CD4-positive, alpha-beta T cell treated with Interleukin-4 for 1 hour (primary cell): Measurements from ENCODE around the gene RBM20.
"Not testable (repeated sequence)": the region's sequence is repeated elsewhere in the genome, so short reads cannot be mapped to it uniquely, and the experiment has no call there.

Experiments
- DNase-seq, 2 donors: peaks; one replicate each; pipeline ENCODE4 v3.0.0-alpha.2; 2020 to 2022

RBM20 gene

DNA sequence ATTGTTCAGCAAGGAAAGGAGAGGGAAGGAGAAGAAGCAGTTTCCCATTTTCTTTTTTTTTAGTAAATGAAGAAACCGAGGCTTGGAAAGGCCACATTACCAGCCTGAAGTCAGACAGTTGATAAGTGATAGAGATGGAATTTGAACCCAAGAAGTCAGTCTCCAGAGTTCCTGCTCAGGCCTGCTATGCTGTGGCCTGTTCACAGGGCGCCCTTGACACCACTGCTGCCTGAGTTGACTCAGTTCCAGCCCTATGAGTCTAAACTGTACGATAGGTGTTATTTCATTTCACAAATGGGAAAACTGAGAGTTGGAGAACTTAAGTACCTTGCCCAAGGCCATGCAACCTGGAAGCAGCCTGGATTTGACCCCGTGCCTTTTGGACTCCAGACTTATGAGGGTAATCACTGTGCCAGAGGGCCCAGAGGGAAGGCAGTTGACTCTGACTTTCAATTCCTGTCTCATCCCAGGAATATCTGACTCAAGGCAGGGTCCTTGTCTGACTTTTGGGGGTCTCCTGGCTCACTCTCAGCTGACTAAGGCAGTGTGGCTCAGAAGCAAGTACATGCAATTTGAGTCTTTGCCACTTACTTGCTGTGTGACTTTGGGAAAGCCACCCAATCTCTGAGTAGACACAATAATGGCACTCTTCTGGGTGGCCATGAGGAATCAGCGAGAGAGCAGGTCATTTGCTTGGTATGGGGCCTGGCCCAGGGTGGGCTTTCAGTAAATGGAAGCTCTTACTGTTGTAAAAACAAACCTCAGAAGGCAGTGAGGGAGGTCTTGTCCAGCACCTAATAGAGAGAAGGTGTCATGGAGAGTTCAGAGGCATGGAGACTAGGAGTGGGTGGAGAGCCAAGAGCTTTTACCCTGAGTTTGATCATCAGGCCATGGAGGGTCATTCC, 17.9 kb upstream of the RBM20 start:
- DNase-seq, result no peak

DNA sequence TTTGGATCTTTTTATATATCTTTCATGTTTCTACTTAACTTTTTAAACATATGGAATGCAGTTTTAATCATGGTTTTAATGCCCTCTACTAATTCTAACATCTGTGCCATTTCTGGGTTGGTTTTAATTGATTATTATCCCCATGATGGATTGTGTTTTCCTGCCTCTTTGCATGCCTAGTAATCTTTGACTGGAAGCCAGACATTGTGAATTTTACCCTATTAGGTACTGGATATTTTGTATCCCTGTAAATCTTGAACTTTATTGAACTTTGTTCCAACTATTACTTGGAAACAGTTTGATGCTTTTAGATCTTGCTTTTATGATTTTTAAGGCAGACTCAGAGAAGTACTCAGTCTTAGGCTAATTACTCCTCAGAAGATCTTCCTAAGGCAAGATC, 16.0 kb upstream of the RBM20 start:
- DNase-seq, result no peak

DNA sequence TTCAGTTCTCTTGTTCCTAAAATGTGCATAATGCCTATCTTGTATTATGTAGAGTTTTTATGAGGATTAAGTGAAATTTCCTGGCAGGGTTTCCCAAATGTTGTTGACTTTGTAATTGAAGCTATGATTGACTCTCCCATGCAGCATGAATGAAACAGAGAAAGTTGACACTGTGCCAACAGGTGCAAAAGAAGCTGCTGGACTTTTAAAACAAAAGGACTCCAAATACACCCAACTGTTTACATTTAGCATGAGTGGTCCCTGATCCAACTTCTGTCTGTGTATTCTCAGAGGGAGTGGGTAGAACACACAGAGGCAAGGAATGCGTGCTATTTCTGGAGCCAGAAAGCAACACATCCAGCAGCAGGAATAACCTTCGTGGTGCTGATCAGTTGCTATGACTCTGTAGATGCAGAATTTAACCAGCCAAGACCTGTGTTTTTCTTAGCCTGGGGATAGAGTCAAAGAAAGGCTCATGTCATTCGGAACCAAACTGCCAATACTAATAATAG, 14.4 kb upstream of the RBM20 start:
- no peak for DNase-seq

DNA sequence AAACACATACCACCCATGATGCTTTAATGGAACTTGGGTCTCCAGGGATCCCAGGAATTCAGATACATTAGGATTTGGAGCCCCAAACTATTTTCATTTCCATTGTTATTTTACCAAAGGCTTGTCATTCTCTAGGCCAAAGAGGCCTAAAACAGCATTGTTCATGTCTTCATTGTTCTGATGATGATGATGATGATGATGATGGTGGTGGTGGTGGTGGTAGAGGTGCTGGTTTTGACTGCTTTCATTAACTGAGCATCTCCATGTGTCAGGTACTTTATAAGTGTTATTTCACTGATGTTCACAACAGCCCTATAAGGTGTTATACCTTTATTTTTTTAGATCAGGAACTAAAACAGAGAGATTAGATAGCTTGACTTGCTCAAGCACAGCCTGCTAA, 12.2 kb upstream of the RBM20 start:
- no peak for DNase-seq

DNA sequence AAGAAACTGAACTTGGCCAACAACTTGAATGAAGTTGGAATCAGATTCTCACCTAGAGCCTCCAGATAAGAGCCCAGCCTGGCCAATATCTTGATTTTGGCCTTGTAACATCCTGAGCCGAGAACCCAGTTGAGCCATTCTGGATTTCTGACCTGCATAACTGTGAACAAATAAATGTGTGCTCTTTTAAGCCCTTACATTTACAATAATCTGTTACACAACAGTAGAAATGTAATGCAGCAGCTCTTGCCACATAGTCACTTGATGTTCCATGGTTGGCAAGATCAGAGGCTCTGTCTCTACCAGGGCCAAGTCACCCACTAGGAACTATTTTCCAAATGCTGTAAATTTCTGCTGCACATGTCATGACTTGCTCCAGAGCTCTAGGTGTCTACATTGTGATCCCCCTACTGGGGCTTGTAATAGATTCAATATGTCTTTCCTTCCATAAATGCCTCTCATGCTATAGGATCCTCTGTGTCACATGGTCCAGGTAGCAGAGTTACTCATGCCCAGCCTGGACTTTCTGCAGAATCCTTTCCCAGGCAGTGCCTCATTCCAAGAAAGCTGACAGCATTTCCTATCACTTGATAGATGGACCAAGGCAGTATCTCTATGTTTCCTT, 11.4 kb upstream of the RBM20 start:
- no peak for DNase-seq

DNA sequence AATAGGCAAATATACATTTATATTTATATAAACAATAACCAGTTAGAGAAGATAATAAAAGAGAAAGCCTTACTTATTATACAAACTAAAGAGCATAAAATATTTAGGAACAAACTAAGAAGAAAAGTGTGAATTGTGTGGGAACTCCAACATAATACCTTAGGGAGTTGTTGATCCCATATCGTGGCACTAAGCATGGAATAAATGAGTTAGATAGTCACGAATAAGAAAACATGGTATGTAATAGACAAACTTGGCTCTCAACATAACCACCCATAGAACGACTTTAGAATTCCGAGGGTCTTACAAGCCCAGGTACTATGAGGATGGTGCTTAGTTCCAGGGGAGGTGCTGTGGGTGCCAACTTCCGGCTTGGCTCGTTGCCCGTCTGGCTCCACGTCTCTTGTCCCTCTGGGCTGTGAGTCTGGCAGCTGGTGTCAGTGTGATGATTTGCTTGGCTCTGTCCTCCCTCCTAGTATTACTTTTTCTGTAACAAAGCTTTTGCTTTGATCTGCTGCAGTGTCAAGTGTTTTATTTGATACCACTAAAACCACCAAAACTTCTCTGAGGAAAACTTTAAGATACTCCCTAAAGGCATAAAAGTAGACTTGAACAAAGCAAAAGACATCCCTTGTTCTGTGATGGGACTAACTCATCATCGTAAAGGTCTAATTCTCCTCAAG, 9.5 kb upstream of the RBM20 start:
- DNase-seq, result no peak

DNA sequence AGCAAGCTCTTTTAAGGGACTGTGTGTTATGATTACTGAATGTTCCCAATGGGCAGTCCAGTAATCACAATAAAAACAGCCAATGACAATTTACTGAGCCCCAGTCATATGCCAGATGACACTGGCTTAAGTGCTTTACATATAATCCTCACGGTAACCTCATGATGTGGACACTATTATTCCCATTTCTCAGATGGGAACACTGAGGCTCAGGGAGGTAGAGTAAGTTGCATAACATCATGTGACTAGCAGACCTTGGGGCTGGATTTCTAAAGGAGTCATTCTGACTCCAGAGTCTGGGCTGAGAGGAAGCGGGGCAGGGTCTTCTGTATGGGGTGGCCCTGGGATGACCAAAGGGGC, 7.6 kb upstream of the RBM20 start:
- DNase-seq, result no peak

DNA sequence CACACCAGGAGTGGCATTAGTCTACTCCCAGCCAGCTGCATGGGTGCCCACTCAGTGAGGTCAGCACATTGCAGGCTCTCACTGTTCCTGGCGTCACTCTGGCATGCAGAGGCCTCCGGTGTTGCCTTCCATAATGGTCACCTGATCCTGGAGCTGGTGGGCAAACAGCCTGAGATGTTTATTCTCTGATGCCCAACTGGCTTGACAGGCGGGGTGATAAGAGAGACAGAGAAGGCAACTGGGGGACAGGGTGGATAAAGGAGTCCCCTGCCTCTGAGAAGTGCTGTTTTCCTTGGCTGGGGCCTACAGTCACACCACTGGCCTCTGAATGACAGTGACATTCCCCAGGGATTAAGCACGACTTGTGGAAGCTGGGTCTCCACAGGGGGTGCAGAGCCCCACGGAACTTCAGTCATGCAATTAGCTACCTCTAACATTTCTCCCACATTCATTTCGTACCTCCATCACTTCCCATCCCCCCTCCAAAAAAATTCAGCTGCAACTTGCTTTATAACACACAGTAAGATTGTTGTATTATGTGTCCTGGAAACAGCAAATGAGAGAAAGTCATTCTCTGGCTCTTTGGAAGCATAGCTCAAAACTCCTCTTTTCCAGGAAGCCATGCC, 7.1 kb upstream of the RBM20 start:
- DNase-seq, result no peak

DNA sequence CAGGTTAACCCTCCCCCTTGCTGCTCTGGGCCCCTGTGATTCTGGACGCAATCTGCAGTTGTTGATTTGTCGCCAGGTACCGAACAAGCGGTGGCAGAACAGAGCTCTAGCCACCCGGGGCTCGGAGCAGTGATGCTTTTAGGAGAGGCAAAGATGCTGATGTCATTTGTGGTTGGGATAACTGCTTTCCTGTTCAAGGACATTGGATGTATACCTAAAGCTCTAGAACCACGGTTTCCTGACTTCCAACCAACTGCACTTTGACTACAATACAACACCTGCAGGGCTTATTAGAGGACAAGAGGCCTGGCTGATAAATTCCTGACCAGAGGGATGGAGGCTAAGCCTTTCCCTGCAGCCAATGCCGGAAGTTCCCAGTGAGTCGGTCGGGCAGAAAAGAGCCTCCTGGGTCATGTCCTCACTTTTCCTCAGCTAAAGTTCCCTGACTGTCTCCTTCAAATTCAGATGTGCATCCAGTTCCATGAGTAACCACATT, 6.5 kb upstream of the RBM20 start:
- DNase-seq, result no peak

DNA sequence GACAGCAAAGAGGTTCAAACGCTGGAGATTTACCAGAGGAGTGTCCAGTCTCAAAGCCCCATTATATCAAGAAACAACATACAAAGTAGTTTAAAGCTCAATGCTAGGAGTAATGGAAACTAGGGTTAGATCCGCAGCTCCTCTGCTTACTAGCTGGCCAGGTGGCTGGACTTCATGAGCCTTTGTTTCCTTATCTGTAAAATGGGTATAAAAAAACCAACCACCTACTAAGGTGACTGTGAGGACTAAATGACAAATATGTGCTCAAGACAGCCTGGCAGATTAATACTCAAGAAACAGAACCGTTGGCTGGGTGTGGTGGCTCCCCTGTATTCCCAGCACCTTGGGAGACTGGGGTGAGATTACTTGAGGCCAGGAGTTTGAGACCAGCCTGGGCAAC, 5.8 kb upstream of the RBM20 start:
- DNase-seq, result no peak

DNA sequence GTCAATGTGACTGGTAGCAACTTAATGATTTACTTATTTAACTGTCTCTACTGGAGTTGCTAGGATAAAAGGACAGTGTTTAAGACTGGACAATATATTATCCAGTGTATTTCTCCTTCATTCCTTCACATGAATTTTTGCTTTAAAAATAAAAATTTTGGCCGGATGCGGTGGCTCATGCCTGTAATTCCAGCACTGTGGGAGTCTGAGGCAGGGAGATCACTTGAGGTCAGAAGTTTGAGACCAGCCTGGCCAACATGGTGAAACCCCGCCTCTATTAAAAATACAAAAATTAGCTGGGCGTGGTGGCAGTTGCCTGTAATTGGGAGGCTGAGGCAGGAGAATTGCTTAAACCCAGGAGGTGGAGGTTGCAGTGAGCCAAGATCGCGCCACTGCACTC, 5.1 kb upstream of the RBM20 start:
- DNase-seq, result not testable (repeated sequence)

DNA sequence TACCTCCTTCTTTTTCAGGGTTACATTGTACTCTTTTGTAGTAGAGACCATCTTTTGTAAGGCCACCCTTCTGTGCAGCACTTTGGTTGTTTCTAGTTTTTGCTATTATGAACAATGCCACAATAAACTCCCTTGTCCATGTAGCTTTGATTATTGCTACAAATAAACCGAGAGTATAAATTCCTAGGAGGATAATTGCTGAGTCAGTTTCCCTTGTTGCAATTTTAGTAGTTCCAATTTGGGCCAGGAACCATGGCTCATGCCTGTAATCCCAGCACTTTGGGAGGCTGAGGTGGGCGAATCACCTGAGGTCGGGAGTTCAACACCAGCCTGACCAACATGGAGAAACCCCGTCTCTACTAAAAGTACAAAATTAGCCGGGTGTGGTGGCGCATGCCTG, 4.3 kb upstream of the RBM20 start:
- not testable (repeated sequence) for DNase-seq

DNA sequence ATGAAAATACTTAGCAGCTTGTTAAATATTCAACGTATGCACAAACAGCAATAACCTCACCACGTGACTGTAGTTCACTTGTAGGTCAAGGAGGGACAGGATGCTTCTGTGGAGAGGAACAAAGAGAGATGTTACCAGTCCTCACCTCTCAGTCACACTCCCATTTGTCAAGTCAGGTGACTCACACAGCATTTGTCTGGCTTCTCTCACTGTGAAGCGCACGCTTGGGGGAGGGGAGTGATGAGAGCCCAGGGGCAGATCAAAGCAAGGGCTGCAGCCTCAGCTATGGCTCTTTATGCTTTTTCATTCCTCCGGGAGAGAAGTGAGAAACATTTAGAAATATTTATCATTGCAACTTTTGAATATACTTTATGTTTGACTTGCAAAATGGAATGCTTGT, 2.9 kb upstream of the RBM20 start:
- DNase-seq, result peak in 1 of 2 donors; percentile 20

DNA sequence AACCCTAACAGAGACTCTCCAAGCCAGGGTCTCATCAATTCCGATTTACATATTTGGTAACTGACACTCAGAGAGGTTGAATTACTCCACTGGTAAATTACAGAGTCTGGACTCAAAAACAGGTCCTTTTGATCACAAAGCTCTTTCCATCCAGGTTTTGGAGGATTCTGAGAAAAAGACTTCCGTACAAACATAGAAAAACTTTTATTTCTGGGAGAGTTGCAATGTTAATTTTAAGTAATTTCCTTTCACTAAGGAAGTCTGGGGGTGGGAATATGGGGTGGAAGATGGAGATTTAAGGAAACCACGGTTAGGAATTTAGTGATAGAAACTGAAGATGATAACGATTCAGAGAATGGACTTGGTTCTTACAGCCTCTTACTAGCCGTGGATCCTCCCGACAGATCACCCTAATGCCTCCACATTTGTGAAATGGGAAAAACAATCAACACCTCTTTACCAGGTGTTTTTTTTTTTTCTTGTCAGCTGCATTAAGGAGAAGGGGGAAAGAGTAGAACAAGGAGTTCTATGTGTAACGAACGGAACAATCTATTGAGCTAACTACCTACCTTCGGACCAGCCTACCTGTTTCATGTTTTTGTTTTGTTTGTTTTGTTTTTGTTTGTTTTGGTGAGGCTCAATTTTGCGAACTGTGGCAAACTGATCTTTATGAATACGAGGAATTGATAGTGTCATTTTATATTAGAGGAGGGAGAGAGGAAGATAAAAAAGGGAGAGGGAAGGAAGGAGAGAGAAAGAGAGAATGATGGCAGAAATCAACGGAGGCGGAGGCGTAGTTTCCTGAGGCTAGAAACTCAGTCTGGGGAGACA, 1.7 kb upstream of the RBM20 start:
- no peak for DNase-seq

DNA sequence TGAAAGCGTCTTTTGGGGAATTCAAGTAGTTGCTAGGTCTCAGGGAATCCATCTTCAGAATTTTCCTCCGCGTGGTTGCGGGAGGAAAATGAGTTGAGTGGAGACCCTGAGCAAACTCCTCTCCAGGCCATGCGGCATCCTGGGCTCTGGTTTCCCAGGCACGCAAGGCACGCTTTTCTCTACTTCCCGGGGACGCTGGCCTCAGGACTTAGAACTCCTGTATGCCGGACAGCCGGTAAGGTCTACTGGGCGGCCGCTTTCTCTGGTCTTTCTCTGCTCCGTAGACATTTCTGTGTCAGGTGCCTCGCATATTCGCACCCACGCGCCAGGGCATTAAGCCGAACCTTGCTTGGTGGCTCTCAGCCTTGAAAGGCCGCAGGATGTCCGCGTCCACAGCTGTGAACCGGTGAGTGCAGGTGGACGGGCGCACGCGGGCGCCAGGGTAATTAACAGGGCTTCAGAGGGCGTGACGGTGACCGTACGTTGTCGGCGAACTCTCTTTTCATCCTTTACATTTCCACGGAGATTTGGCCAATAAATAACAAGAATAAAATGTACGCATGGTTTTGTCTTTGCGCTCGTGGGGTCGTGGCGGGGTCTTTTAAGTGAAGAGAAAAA, 992 bp upstream of the RBM20 start:
- no peak for DNase-seq

DNA sequence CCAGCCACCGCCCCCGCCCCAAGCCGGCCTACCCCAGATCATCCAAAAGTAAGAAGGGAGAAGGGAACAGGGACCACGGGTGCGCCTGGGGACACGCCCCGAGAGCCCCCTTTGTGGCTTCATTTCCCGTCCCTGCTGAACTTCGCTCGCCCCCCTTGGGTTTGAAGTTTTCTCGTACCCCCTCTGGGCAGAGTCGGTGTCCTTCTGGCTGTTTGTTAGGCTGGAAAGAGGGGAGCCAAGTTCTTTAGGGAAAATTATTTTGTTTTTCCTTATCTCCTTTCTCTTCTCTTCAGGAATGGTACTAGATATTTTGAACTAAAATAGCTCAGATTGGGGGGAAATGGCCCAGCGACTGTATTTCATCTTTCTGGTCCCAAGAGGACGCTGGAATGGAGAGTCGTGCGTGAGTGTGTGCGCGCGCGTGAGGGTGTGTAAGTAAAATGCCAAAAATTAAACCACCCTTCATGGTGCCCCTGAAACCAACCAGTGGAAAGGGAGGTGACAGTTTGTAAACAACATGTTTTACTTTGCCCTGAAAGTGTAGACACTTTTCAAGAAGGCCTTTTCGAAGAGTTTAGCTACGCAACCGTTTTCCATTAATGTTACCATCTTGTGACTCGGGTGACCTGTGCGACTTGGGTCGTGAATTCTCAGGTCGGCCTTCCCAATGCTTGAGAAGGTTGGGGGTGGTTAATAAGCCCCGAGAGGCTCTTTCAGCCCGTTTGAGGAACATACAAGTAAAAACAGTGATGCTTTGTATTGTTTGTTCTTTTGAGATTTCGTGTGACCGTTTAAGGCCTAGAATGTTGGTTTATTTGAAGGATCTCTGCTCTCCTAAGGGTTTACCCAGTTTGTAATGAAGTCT, 694 bp downstream of the RBM20 start:
- no peak for DNase-seq

DNA sequence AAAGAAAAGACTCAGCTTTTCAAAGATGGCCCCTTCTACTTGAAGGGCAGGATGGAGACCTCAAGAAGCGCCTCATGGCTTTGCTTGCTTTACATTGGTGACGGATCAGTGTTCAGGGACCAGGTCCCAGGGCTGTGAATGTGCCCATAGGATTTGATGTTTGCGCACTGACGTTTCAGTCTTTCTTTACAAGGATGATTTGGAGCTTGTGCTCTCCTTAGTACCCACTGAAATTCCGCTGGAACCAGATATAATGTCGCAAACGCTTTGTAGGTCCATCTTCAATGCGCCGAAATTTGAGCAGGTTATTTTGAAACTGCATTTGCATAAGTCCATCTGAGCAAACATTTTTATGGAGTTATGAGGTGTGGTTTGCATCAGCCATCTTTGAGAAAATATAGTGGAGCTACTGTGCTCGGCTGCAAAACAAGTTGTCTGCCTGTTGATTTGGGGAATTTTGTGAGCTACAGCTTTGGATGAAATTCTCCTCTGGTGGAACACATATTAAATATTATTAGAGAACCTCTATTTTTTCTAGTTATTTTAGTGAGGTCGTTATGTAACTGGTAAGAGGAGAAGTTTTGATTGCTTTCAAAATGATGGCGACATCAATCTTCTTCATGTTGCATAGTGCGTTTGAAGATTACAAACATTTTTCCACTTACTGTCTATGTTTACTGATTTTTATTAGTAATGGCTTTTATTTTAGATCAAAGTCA, 2.4 kb downstream of the RBM20 start:
- no peak for DNase-seq

DNA sequence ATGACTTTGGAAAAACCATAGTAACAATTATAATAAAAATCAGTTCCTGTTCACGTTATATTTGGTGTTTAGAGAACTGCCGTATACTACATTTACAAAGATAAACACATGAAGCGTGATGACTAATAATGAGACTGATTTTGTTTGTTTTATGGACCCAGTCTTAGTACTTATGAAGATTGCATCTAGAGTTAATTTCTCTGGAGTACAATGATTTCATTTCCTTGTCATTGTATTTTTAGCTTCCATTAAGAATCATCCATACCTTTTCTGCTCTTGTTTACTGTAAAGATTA, 2.9 kb downstream of the RBM20 start:
- no peak for DNase-seq

DNA sequence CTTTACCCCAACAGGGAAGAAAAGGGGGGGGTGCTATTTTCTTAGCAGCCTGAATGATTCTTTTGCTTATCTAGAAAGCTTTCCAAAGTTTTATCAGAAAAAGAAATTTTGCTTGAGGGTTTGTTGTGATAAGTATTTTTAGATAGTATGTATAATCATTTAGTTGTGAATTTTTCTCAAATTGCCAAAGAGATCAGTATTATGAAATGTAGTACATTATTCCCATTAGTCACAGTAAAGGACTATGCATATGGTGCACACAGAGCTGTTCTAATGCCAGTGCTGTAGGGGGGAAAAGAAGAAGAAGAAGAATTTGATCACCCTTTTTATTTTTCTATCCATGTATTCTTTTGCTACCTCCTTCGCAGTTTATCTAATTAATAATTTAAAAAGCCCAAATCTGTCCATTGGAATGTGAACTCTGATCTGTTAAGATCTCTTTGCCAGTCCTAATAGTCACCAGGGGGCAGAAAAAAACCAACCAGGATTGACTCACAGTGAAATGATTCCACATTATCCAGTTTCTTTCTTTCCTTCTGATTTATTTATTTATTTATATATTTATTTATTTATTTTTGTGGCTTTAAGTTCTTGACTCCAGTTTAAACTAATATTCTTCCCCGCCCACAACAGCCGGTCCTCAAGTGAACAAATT, 4.7 kb downstream of the RBM20 start:
- no peak for DNase-seq
